GM18907 (cell line): ENCODE results near the gene EBF3.

ENCODE experiments used
- ATAC-seq: cut with Tn5 transposase; IDR thresholded peaks from one replicate; pipeline ENCODE4 v1.9.1; 2021; ENCODE audit warnings: mild to moderate bottlenecking, moderate library complexity; ENCODE audit not compliant: unreplicated experiment

Gene EBF3

DNA sequence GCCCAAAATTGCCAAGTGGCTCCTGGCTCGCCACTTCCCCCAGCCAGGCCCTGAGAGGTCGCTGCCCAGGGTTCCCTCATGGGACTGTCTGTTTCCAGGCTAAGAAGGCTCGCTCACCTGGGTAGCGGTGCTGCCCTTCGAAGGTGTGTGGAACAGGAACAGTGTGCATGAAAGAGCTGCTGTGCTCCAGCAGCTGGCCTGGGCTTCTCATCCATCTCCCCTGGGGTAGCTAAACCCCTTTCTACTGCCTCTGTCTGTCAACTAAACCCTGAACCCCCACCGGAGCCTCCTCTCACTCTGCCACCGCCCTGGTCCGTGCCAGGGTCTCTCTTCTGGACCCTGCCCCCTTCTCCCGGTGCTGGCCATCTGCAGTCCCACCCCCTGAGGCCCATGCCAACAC lies 152.9 kb downstream of the EBF3 start:
- ATAC-seq: no peak

DNA sequence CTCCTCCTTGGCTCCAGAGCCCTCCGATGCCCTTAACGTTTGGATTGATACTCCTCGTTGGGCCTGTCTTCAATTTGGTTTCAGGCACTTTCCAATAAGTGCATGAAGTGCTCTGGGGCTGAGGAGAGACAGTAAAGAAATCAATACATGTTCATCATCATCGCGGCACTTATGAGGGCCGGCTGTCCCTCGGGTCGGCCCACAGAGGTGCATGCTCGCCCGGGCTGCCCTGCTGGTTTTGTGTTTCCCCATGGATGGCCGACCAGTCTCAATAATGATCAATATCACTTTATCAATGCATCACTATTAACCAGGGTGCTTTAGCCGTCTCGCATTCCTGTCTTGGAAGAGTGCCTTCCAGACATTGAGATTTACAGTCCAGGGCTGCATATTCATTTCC lies 154.2 kb downstream of the EBF3 start:
- ATAC-seq: no peak

DNA sequence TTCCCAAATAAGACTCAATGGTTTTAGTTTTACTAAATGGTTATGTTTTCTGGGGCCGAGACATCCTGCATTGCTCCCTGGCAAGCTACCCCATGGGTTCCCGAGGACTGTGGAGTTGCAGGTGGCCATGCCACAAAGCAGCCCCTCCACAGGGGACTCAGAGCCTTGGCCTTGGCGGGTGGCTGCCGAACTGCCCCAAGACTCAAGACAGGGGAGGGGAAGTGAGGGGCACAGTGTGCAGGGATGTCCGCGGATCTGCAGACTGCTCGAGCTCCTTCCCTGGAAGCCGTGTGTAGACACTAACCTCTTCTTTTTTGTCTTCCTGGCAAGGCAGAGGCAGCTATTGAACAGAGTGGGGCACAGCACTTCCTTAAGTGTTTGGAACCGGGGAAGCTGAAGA lies 154.6 kb downstream of the EBF3 start:
- no peak for ATAC-seq

DNA sequence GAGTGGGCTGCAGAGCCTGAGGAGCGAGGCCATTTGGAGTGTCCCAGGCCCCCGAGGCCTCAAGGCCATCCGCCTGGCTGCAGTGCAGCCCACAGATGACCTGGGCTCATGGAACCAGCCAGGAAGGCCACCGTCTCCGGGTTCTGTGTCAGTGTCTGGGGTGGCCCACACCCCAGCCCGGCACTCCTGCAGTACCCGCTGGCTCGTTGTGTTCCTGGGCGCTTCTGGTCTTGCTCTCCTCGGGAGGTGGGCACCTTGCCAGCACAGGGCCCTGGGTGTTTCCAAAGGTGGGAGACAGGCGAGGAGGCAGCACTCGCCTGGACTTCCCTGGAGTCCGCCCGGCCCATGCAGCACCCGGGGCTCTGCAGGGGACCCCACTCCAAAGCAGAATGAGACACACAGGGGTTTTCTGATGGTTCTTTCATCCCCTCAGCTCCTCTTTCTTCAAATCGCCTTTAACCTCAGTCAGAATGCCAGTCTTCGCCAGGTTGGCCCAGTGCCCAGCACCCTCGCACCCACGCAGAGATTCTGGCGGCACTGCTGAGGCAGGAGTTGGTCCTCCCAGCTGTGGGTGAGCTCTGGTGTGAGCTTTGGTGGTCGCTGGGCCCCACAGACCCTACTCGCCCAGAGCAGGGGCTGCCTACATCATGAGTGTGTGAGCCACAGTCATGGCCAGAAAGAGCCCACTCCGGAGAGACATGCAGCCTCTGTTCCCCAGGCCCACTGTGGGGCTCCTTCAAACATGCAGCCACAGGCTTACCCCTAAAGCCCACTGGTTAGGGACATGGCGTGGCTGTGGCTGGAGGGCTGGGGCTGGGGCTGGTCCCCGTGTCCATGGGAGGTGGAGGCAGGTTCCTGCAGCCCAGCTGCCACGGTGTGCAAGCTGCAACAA lies 155.7 kb downstream of the EBF3 start:
- ATAC-seq: no peak

DNA sequence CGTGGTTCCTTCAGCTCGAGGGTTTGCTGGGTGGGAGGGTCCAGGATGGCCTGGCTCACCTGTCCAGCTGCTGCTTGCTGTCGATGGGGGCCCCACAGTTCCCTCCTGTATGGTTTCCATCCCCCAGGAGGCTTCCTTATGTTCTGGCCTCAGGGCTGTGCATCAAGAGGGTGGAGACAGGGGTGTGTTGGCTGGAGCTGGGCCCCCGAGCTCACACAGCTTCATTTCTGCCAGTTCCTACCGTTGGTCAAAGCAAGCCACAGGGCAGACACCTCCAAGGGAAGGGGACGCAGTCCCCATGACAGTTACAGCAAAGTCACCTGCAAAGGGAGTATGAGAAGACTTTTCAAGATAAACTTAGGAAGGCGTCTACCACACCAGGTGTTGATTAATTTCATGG lies 156.9 kb downstream of the EBF3 start:
- no peak for ATAC-seq

DNA sequence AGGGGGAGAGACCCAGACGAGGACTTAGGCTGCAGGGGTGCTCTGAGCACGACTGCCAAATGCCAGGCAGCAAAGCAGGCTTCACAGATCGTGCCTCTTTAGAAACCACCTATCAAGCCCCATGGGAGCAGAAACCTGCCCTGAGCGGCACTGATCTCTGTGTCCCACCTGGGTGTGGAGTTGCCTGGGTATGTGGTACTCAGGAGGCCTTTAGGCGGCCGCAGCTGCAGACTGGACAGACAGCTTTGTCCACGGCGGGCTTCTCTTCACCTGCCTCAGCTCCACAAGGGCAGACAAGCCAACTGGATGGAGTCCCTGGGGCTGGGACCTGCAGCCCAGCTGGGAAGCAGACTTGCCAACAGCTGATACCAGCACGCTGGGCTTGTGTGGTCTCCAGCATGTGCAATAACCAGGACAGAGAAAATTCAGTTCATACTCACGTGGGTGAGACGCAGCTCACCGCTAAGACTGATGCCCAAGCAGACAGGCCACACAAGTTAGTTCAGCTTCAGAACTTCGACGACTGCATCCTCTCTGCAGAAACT lies 163.2 kb downstream of the EBF3 start:
- ATAC-seq: no peak

DNA sequence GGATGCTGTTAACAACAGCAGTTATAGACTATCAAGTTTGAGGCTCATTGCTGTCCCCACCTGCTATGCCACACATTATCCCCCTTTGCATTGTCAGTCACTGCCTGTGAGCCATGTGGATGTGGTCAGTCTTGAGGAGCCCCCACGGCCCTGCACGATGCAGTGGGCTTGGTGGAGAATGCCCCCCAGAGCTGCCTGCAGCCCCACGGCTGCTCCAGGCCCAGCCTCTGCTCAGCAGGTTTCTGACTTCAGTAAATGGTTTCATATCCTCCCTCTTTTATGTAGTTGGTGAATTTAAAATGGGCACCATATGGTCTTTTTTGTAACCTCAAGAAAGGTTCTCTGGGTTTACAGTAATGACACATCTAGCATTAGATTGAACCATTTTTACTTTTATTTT lies 164.1 kb downstream of the EBF3 start:
- no peak for ATAC-seq

DNA sequence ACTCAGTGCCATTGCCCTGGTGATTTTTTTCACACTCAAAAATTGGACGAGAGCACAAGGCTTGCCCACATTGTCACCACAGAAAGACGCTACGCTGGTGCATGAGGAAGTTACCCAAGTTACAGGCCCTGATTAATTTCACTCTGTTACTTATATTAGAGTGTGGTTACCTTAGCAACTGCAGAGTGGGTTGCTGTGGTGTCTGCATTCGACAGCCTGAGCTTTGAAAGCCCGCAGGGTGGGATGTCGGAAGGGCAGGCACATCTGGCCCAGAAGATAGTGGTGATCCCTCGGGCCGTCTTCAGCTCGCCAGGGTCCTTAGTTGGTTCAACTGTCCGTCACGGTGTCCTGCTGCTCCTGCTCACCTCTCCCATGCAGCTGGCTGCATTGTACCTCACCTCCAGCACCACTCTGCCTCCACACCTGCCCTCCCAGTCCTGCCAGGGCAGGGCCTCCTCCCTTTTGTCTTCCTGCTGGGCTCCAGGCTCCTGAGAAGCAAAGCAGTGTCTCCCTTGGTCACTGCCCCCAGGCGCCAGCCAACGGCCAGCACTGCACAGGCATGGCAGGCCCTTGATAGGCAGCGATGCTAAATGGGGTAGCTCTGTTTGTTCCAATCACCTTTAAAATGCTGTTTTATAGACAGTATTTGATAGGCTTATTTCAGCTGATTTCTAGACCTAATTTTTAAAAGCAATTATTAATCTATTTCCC lies 167.2 kb downstream of the EBF3 start:
- ATAC-seq: no peak

DNA sequence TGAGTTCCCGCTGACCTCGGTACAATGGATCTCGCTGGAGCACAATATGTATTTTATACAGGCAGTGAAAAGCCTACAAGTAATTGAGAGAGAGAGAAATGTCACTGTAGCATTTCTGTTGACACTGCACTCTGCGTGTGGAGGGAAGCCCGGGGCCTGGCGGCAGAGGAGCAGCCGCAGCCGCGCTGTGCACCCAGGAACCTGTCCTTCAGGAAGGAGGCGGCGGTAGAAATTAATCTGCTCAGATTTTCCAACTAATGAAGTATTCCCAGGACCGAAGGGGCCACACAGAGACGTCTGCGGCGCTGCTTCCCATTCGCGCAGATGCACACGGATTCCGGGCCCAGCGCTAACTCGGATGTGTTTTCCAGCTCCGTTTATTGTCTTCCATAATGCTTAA lies 170.1 kb downstream of the EBF3 start:
- no peak for ATAC-seq

DNA sequence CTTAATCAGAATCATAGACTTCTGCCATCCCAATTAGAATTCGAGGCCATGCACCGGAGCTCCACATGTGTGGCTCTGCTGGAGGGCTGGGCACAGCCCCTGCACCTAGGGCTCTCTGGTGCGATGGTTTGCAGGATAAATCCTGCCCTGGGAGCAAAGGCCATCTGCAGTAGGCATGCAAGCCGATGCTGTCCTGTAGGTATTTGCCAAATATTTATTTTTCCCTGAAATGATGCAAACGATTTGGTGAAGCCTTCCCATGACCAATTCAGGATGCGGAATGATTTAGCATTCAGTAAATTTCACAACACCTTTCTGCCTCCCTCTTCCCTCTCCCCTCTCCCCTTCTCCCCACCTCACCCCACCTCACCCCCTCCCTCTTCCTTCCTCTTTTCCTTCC lies 170.6 kb downstream of the EBF3 start:
- no peak for ATAC-seq

DNA sequence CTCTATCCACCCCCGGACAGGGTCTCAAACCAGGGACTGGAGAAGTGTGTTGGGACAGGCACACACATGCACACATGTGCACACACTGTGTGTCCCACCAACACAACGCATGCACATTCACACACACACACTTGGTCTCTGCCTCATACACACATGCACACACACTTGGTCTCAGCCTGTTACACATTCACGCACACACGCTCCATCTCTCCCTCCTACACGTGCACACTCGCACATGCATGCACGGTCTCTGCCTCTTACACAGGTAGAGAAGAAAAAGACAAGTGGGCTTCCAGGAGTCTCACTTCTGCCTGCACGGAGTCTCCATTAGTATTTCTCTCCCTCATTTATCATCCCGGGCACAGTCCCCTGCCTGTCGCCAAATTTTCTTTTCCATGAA lies 171.2 kb downstream of the EBF3 start:
- no peak for ATAC-seq

DNA sequence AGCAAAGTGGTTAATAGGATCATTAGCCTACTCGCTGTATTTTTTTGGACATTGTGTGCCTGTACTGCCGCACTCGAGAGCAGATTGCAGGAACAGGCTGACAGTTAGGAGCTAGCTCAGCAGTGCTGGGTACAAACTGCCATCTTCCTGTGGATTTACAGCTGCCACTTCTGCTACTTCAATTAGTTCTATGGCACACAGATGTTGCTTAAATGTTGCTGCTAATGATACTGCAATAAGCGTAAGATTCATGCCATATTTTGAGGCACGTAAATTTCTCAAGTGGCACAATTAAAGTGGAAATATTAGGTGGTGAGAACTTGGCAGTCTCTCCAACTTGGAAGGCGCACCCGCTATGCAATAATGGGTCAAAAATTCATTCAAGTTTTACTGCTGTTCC lies 171.9 kb downstream of the EBF3 start:
- ATAC-seq: no peak

DNA sequence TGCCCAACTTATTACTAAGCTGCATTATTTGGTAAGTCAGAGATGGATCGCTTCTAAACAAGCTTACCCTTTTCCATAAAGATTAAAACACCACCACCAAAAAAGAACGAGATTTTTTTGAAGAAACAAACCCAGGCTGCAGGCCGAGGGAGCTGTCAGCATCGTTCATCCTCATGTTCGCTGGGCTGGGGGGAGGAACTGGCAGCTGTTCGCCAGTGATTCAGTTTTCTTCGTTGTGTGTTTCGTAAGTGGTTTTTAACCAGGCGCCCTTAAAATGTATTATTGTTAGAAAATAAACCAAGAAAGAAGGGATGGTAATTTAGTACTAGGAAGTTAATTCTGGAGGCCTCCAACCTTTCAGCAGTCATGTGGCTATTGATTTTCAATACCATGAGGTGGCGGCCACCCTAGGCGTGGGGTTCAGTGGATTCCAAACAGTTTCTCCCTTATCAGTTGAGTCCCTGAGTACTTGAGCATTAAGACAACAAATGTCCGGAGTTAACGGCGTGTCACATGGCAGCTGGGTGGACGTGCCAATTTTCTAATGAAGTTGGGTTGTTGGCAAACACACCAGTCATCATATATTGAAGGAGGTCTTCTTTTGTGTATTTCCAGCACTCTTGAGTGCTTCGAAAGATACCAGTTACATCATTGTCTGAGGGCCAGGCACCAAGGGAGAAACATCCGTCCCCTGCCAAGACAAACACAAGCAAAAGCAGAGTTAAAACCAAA lies 173.2 kb downstream of the EBF3 start:
- ATAC-seq: no peak

DNA sequence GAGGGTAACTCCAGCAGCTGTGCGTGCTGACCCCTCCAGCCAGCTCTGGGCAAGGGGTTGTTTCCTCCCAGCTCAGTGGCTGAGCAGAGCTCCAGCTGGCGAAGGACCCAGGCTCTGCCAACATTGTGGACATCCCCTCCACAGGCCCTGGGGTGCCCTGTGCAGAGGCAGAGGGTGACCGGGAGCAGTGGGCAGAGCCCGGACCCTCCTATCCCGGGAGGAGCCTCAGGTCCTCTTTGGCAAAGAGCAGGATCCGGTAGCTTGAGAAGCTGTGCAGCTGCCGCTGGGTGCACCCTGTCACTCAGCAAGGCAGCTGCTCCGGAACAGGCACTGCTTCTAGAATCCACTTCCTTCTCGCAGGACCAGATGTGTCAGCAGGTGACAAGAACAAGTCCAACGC lies 175.9 kb downstream of the EBF3 start:
- ATAC-seq: no peak

DNA sequence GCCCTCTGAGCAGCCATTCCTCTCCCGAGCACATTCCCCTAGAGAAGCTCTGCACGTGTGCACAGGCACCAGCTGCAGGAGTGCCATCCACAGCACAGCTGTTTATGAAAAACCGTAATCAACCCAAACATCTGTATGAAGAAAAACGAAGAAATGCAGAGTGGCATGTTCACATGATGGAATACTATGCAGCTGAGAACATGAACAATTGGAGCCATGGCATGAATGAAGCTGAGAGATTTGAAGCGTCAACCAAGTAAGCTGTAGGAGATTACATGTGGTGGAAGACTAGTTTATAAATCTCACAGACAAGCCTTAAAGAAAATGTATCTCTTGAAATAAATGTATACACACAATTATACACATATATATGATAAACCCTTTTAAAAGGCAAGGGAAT lies 176.5 kb downstream of the EBF3 start:
- no peak for ATAC-seq

DNA sequence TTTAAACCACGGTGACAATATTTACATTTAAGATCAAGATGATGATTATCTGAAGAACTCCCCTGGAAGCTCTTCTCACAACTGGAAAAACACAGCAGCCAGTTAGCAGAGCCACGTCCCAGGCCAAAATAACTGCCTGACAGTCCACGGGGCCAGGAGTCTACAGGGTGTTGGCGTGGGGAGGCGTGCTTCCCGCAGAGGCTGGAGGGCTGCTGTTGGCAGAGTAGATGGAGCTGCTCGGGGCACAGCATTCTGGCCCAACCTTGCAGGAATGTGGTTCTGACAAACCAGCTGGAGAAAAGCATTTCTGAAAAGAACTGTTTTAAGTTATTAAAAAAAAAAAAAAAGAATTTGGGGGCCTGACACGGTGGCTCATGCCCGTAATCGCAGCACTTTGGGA lies 177.9 kb downstream of the EBF3 start:
- ATAC-seq: no peak

DNA sequence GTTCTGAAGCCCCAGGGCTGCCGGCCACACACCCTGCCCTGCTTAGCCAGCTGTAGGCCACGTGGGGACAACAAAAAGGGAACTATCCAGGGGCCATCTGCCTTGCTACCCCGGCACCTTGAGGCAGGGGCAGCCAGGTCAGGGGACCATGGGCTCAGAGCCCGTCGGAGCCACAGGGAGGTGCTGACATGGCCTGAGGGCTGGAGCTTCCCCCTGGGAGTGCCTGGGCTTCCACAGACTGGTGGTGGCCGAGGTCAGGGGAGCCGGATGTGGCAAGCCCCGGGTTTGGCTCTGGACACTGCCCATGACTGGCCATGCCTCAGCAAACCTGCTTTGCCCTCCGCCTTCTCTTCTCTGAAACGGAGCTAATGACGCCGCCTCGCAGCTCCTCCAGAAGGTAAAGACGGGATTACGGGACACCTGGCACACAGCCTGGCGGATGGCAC lies 178.5 kb downstream of the EBF3 start:
- no peak for ATAC-seq
